ENCODE measurements around the gene OR9A4. TPM values are rescaled to one million over a fixed set of nuclear protein-coding genes. Genes with fewer than 3 reads are reported as not detected.
"Not testable (repeated sequence)": the region's sequence is repeated elsewhere in the genome, so short reads cannot be mapped to it uniquely, and the experiment has no call there.

OR9A4 gene
- total and polyA plus RNA-seq, 2 donors from 2014 or later, result 0.22 TPM; not detected in 1

DNA sequence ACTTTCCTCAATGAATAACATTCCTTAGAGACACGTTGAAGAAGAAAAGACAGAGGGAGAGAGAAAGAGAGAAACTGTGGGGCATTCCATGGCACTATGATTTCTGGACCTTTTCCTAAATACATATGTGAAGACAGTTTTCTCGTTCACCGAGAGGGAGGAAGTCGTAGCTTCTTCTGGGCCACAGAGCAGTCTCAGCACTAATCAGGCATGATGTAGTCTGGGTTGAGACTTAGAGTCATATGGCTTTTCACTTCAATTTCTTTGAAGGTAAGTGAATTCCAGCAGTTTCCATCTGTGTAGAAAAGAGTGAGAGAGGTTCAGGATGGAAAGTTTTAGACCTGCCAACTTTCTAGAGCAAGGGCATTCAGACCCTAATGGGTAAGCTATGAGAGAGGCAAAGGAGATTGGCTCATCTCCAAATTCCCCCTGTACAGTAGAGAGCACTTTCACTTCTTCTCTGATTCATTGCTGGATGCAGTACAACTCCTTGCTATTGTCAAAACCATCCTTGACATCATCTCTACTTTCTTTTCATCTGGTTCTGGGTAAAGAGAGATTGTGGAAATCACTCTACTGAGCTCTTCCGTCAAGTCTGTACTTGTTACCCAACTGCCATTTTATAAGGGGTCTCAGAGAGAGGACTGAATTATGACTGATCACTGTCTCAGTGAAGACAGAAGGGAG is 31.5 kb upstream of the OR9A4 start:
- no peak overlapping the region for H3K9ac ChIP-seq (ENCODE audit: low read length in 3 of 3)
- TF ChIP-seq, protein P1, sequence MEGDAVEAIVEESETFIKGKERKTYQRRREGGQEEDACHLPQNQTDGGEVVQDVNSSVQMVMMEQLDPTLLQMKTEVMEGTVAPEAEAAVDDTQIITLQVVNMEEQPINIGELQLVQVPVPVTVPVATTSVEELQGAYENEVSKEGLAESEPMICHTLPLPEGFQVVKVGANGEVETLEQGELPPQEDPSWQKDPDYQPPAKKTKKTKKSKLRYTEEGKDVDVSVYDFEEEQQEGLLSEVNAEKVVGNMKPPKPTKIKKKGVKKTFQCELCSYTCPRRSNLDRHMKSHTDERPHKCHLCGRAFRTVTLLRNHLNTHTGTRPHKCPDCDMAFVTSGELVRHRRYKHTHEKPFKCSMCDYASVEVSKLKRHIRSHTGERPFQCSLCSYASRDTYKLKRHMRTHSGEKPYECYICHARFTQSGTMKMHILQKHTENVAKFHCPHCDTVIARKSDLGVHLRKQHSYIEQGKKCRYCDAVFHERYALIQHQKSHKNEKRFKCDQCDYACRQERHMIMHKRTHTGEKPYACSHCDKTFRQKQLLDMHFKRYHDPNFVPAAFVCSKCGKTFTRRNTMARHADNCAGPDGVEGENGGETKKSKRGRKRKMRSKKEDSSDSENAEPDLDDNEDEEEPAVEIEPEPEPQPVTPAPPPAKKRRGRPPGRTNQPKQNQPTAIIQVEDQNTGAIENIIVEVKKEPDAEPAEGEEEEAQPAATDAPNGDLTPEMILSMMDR (IDR thresholded peaks at IDR 0.05; ENCODE audit: borderline replicate concordance, extremely low read depth, insufficient read depth), result no peak
- H3K27ac ChIP-seq (ENCODE audit: low read depth in 2 of 2, low read length in 2 of 2), result no peak overlapping the region
- no peak overlapping the region for H3K4me3 ChIP-seq (ENCODE audit: low read length in 3 of 3)
- DNase-seq, result no peak
- H3K36me3 ChIP-seq (ENCODE audit: control insufficient read depth in 2 of 3, insufficient read depth in 3 of 3, low read length in 3 of 3), result no peaks in the 10 kb centered on the region
- no peaks in the 10 kb centered on the region for H3K4me1 ChIP-seq (ENCODE audit: control insufficient read depth in 2 of 3, insufficient read depth in 2 of 3, low read depth in 1 of 3, low read length in 3 of 3)
- no peaks in the 10 kb centered on the region for H3K9me3 ChIP-seq (ENCODE audit: control insufficient read depth in 2 of 3, insufficient read depth in 1 of 3, low read length in 3 of 3)
- no peak for FAIRE-seq
- intact Hi-C loops (cut with DNase I), result no loop called here
- H3K27me3 ChIP-seq (ENCODE audit: control insufficient read depth, insufficient read depth, low read length), result no peaks in the 10 kb centered on the region

DNA sequence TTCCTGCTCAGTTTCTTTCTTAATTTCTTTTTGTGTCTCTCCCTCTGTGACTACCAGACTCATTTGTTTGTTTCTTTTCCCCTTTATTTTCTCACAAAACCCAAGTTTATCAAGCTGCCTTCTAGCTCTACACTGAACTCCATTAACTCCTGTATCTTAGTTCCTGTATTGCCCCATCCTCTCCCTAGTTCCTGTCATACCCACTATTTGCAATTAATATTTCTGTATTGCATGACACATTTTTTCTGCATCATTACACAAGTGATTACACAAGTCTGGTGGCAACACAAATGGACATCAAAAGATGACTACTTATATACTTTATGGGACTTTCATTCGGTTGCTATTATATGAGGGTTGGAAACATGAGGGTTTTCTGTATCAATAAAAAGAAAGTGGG is 26.9 kb upstream of the OR9A4 start:
- FAIRE-seq (no peak), DNase-seq (no peak)
- Histone ChIP-seq H3K27me3 (ENCODE audit: control insufficient read depth, insufficient read depth, low read length) (no peaks in the 10 kb centered on the region), H3K4me3 (ENCODE audit: low read length in 3 of 3) (no peak overlapping the region), H3K9me3 (ENCODE audit: control insufficient read depth in 2 of 3, insufficient read depth in 1 of 3, low read length in 3 of 3) (no peaks in the 10 kb centered on the region), H3K27ac (ENCODE audit: low read depth in 2 of 2, low read length in 2 of 2) (no peak overlapping the region), H3K36me3 (ENCODE audit: control insufficient read depth in 2 of 3, insufficient read depth in 3 of 3, low read length in 3 of 3) (no peaks in the 10 kb centered on the region), H3K9ac (ENCODE audit: low read length in 3 of 3) (no peak overlapping the region), H3K4me1 (ENCODE audit: control insufficient read depth in 2 of 3, insufficient read depth in 2 of 3, low read depth in 1 of 3, low read length in 3 of 3) (no peaks in the 10 kb centered on the region)
- TF ChIP-seq, protein P1 (IDR thresholded peaks at IDR 0.05; ENCODE audit: borderline replicate concordance, extremely low read depth, insufficient read depth), result no peak
- intact Hi-C loops (cut with DNase I), result no loop called here

DNA sequence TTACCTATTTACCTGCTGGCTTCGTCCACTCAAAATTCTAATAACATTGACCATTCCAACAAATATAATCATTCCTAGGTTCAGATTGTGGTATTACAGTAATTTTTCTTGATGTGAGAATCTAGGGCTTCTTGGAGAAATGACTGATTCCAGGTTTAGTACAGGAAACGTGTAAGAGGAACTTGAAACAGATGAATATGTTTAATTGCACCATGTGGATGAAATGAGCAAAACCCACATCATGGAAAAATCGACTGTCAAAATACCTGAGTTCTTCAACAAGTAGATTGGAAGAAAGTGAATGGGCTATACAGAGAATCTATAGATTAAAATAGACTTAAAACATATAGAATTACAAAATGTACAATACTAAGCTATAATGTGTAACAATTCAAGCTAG is 24.9 kb upstream of the OR9A4 start:
- Histone ChIP-seq H3K9me3 (ENCODE audit: control insufficient read depth in 2 of 3, insufficient read depth in 1 of 3, low read length in 3 of 3) (no peaks in the 10 kb centered on the region), H3K36me3 (ENCODE audit: control insufficient read depth in 2 of 3, insufficient read depth in 3 of 3, low read length in 3 of 3) (no peaks in the 10 kb centered on the region), H3K4me3 (ENCODE audit: low read length in 3 of 3) (no peak overlapping the region), H3K27ac (ENCODE audit: low read depth in 2 of 2, low read length in 2 of 2) (no peak overlapping the region), H3K4me1 (ENCODE audit: control insufficient read depth in 2 of 3, insufficient read depth in 2 of 3, low read depth in 1 of 3, low read length in 3 of 3) (no peaks in the 10 kb centered on the region), H3K27me3 (ENCODE audit: control insufficient read depth, insufficient read depth, low read length) (no peaks in the 10 kb centered on the region), H3K9ac (ENCODE audit: low read length in 3 of 3) (no peak overlapping the region)
- DNase-seq (no peak), FAIRE-seq (no peak)
- TF ChIP-seq, protein P1 (IDR thresholded peaks at IDR 0.05; ENCODE audit: borderline replicate concordance, extremely low read depth, insufficient read depth), result no peak
- intact Hi-C loops (cut with DNase I), result no loop called here

DNA sequence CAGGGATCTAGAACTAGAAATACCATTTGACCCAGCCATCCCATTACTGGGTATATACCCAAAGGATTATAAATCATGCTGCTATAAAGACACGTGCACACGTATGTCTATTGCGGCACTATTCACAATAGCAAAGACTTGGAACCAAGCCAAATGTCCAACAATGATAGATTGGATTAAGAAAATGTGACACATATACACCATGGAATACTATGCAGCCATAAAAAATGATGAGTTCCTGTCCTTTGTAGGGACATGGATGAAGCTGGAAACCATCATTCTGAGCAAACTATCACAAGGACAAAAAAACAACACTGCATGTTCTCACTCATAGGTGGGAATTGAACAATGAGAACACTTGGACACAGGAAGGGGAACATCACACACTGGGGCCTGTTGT is 16.8 kb upstream of the OR9A4 start:
- intact Hi-C loops (cut with DNase I); H3K27me3 ChIP-seq (ENCODE audit: control insufficient read depth, insufficient read depth, low read length); H3K4me1 ChIP-seq (ENCODE audit: control insufficient read depth in 2 of 3, insufficient read depth in 2 of 3, low read depth in 1 of 3, low read length in 3 of 3); H3K27ac ChIP-seq (ENCODE audit: low read depth in 2 of 2, low read length in 2 of 2); H3K4me3 ChIP-seq (ENCODE audit: low read length in 3 of 3); DNase-seq; FAIRE-seq; H3K36me3 ChIP-seq (ENCODE audit: control insufficient read depth in 2 of 3, insufficient read depth in 3 of 3, low read length in 3 of 3); H3K9me3 ChIP-seq (ENCODE audit: control insufficient read depth in 2 of 3, insufficient read depth in 1 of 3, low read length in 3 of 3); H3K9ac ChIP-seq (ENCODE audit: low read length in 3 of 3): not testable (repeated sequence)
